A549 (cell line): Measurements from ENCODE around the gene DGAT2. TPM values are rescaled to one million over a fixed set of nuclear protein-coding genes. Genes with fewer than 3 reads are reported as not detected.

Source experiments
- ATAC-seq, 2 experiments: fragments of 200-7000 bp in 1 of 2; fragments of >200 bp in 1 of 2; cut with Nextera tagmentation in 1 of 2; cut with Tn5 transposase in 1 of 2; 3 replicates each; pipeline versions ENCODE4 v1.8.0 to v1.9.1; 2018 to 2020; ENCODE audit warnings: mild to moderate bottlenecking in 1 of 2, moderate library complexity in 1 of 2
- CTCF ChIA-PET: fragments of 300-600 bp; sonication (Branson Sonifier 250); formaldehyde crosslinking; extraction: SDS; loops from one replicate; lab custom pipeline; 2021; ENCODE audit warnings: antibody characterized with exemption, inconsistent platforms; lab: Yijun Ruan, JAX
- POLR2A ChIA-PET: fragments of 350-600 bp; formaldehyde crosslinking; extraction: SDS; loops from one replicate; lab custom pipeline; 2021; ENCODE audit warnings: antibody characterized with exemption, inconsistent platforms; lab: Yijun Ruan, JAX
- DNase-seq, 2 experiments: peaks; one replicate each; pipeline versions ENCODE4 v3.0.0 to v3.0.0-alpha.2; 2011 to 2016; ENCODE audit warnings: low read depth in 1 of 2, low spot score in 1 of 2
- FAIRE-seq: peaks from 2 replicates; lab custom pipeline; 2011; peaks lifted over from hg19 to GRCh38; lab: Jason Lieb, UNC
- H3K27ac ChIP-seq, 2 experiments: fragments of >200 bp; sonication (Bioruptor Twin); formaldehyde crosslinking; 3 replicates each; pipeline ENCODE4 v1.5.1; 2016 to 2017
- H3K4me1 ChIP-seq: fragments of >200 bp; sonication (Bioruptor Twin); formaldehyde crosslinking; 3 replicates; pipeline ENCODE4 v1.6.1; 2016
- H3K4me2 ChIP-seq: fragments of >200 bp; sonication (Bioruptor Twin); formaldehyde crosslinking; 3 replicates; pipeline ENCODE4 v1.6.1; 2016
- H3K4me3 ChIP-seq: fragments of >200 bp; sonication (Bioruptor Twin); formaldehyde crosslinking; 3 replicates; pipeline ENCODE4 v1.5.1; 2016
- H3K9me3 ChIP-seq: fragments of >200 bp; sonication (Bioruptor Twin); formaldehyde crosslinking; 3 replicates; pipeline ENCODE4 v1.6.1; 2016
- CEBPB ChIP-seq, 2 experiments: fragments of >200 bp in 1 of 2; sonication (Bioruptor Twin) in 1 of 2; formaldehyde crosslinking in 1 of 2; IDR thresholded peaks; 2 replicates each; pipeline ENCODE4 v1.6.1; 2012 to 2016
- CHD2 ChIP-seq: fragments of 150-350 bp; IDR thresholded peaks from 2 replicates; pipeline ENCODE4 v1.6.1; 2014; ENCODE audit warnings: low read length; ENCODE audit not compliant: partially characterized antibody
- CHD4 ChIP-seq: fragments of 200-600 bp; sonication (generic); IDR thresholded peaks from 2 replicates; pipeline ENCODE4 v1.6.1; 2016; ENCODE audit warnings: antibody characterized with exemption, mild to moderate bottlenecking, borderline replicate concordance
- EHF ChIP-seq: fragments of 250-450 bp; sonication (Bioruptor Pico); IDR thresholded peaks from 2 replicates; pipeline ENCODE4 v1.5.0; 2020; ENCODE audit warnings: mild to moderate bottlenecking
- FOSL2 ChIP-seq, 2 experiments: fragments of 450-650 bp in 1 of 2; fragments of >200 bp in 1 of 2; sonication (Bioruptor Twin) in 1 of 2; formaldehyde crosslinking; IDR thresholded peaks; 2 replicates each; pipeline versions ENCODE4 v1.5.0 to v1.6.1; 2016 to 2020; ENCODE audit warnings: mild to moderate bottlenecking in 1 of 2, moderate library complexity in 1 of 2
- FOXS1 ChIP-seq: fragments of 250-450 bp; sonication (Bioruptor Pico); IDR thresholded peaks from 2 replicates; pipeline ENCODE4 v1.5.0; 2020; ENCODE audit warnings: mild to moderate bottlenecking, moderate library complexity
- HDAC2 ChIP-seq: fragments of 200-600 bp; sonication (generic); IDR thresholded peaks from 2 replicates; pipeline ENCODE4 v1.6.1; 2016
- HOXA7 ChIP-seq: fragments of 250-450 bp; sonication (Bioruptor Pico); IDR thresholded peaks from 2 replicates; pipeline ENCODE4 v1.5.0; 2020; ENCODE audit warnings: mild to moderate bottlenecking, moderate library complexity
- JUN ChIP-seq, 2 experiments: fragments of >200 bp; sonication (Bioruptor Twin); formaldehyde crosslinking; IDR thresholded peaks; 2 replicates in 1 of 2; 3 replicates in 1 of 2; pipeline ENCODE4 v1.6.1; 2016 to 2017
- JUNB ChIP-seq: fragments of >200 bp; sonication (Bioruptor Twin); formaldehyde crosslinking; IDR thresholded peaks from 2 replicates; pipeline ENCODE4 v1.6.1; 2016
- KDM1A ChIP-seq: fragments of 200-600 bp; sonication (generic); IDR thresholded peaks from 2 replicates; pipeline ENCODE4 v1.6.1; 2016; ENCODE audit warnings: low read depth, mild to moderate bottlenecking
- KDM5A ChIP-seq: fragments of 200-600 bp; sonication (generic); IDR thresholded peaks from 2 replicates; pipeline ENCODE4 v1.6.1; 2016; ENCODE audit warnings: antibody characterized with exemption, mild to moderate bottlenecking
- MAZ ChIP-seq: fragments of 150-350 bp; IDR thresholded peaks from 2 replicates; pipeline ENCODE4 v1.6.1; 2014; ENCODE audit warnings: antibody characterized with exemption, low read depth, low read length, borderline replicate concordance
- MYC ChIP-seq: IDR thresholded peaks from 2 replicates; pipeline ENCODE4 v1.6.1; 2012; ENCODE audit warnings: mild to moderate bottlenecking, inconsistent platforms, low read length, improper control_type of control experiment, borderline replicate concordance
- NFE2L2 ChIP-seq: fragments of 150-350 bp; conservative IDR thresholded peaks from 2 replicates; pipeline ENCODE4 v1.6.1; 2014; ENCODE audit warnings: low read length
- NPAS2 ChIP-seq: fragments of 250-450 bp; sonication (Bioruptor Pico); IDR thresholded peaks from 2 replicates; pipeline ENCODE4 v1.8.0; 2022; ENCODE audit warnings: mild to moderate bottlenecking, moderate library complexity, borderline replicate concordance
- PHF8 ChIP-seq: fragments of 200-600 bp; sonication (generic); IDR thresholded peaks from 2 replicates; pipeline ENCODE4 v1.6.1; 2016; ENCODE audit warnings: low read depth, mild to moderate bottlenecking, antibody characterized with exemption, moderate library complexity, borderline replicate concordance
- POLR2A ChIP-seq: IDR thresholded peaks from 2 replicates; pipeline ENCODE4 v1.6.1; 2012; ENCODE audit warnings: mild to moderate bottlenecking, low read length
- RFX5 ChIP-seq: fragments of 450-650 bp; IDR thresholded peaks from 2 replicates; pipeline ENCODE4 v1.7.1; 2014; ENCODE audit warnings: antibody characterized with exemption, mild to moderate bottlenecking, moderate library complexity
- SMC3 ChIP-seq: fragments of >200 bp; sonication (Bioruptor Twin); formaldehyde crosslinking; IDR thresholded peaks from 3 replicates; pipeline ENCODE4 v1.6.1; 2018; ENCODE audit warnings: inconsistent platforms
- TFCP2L1 ChIP-seq: fragments of 250-450 bp; sonication (Bioruptor Pico); IDR thresholded peaks from 2 replicates; pipeline ENCODE4 v1.5.0; 2021; ENCODE audit warnings: mild to moderate bottlenecking
- ZC3H11A ChIP-seq: fragments of 450-650 bp; IDR thresholded peaks from 2 replicates; pipeline ENCODE4 v1.6.1; 2014; ENCODE audit warnings: antibody characterized with exemption, mild to moderate bottlenecking
- ZSCAN20 ChIP-seq: fragments of 250-450 bp; sonication (Bioruptor Pico); IDR thresholded peaks from 2 replicates; pipeline ENCODE4 v1.8.0; 2022; ENCODE audit warnings: mild to moderate bottlenecking, moderate library complexity
- WGBS: methylation state at CpG from one replicate; pipeline ENCODE4 v1.1.6; 2017; ENCODE audit errors: missing lambda C conversion rate; 5-methylcytosine and 5-hydroxymethylcytosine counted together
- polyA plus RNA-seq, 4 experiments: library from polyadenylated mRNA; depleted of rRNA in 3 of 4; stranded (reverse); fragments of >200 nt; fragmentation: RNase III in 1 of 4; extraction: RNeasy Plus Mini Kit Qiagen cat#74134 plus additional on column Dnase treatment in 1 of 4; gene quantifications; 2 replicates in 3 of 4; 3 replicates in 1 of 4; pipeline ENCODE4 v1.2.3, GENCODE V29; 2011 to 2017
- TF ChIP-seq, protein P1 (sequence below): fragments of 200-600 bp; sonication (generic); IDR thresholded peaks from 2 replicates; pipeline ENCODE4 v1.6.1; 2016; ENCODE audit warnings: antibody characterized with exemption, mild to moderate bottlenecking, moderate library complexity
- TF ChIP-seq, protein P2 (sequence below): fragments of >200 bp; sonication (Bioruptor Twin); formaldehyde crosslinking; IDR thresholded peaks from 3 replicates; pipeline ENCODE4 v1.5.1; 2016
- TF ChIP-seq, protein P3 (sequence below): fragments of 250-450 bp; sonication (Bioruptor Pico); IDR thresholded peaks from 2 replicates; pipeline ENCODE4 v1.5.0; 2020; ENCODE audit warnings: low read depth, mild to moderate bottlenecking, moderate library complexity
- TF ChIP-seq, protein P4 (sequence below): IDR thresholded peaks from 2 replicates; pipeline ENCODE4 v1.6.1; 2012
- TF ChIP-seq, protein P5 (sequence below): fragments of 450-650 bp; IDR thresholded peaks from 2 replicates; pipeline ENCODE4 v1.6.1; 2014; ENCODE audit warnings: antibody characterized with exemption

Gene DGAT2
- polyA plus RNA-seq, 2 of the 4 experiments (the other 2 are of a cell fraction), result 1.6 to 1.9 TPM

DNA sequence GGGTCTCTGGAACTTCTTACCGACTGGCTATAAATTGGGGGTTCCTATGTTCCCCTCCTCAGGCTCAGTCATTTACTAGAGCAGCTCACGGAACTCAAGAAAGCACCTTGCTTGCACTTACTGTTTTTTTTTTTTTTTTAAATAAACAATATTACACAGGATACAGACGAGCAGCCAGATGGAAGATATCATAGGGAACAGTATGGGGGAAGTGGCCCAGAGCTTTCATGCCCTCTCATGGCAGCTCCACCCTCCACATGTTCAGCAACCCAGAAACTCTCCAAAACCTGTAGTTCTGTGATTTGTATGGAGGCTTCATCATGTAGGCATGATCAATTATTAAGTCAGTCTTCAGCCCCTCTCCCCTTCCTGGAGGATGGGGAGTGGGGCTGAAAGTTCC is 54.0 kb downstream of the DGAT2 start:
- no peak for ATAC-seq
- Histone ChIP-seq H3K27ac (no peak overlapping the region), H3K9me3 (no peaks in the 10 kb centered on the region), H3K4me3 (no peak overlapping the region), H3K4me2 (no peak overlapping the region), H3K4me1 (peaks cover 14% of the 10 kb centered on the region)
- 91% methylated on average over 3 of the region's 3 CpGs for WGBS
- TF ChIP-seq JUNB (no peak), EHF (no peak), SMC3 (no peak), HOXA7 (no peak), HDAC2 (no peak), CHD2 (no peak), KDM5A (no peak), NPAS2 (CRISPR knock-in tag) (no peak), MAZ (no peak), ZSCAN20 (CRISPR knock-in tag) (no peak), CHD4 (no peak), FOXS1 (no peak), KDM1A (no peak), FOSL2 (IDR thresholded peaks at IDR 0.05) (no peak), FOSL2 (CRISPR knock-in tag; IDR thresholded peaks at IDR 0.05) (no peak), JUN (IDR thresholded peaks at IDR 0.05) (no peak)
- TF ChIP-seq, protein P1, sequence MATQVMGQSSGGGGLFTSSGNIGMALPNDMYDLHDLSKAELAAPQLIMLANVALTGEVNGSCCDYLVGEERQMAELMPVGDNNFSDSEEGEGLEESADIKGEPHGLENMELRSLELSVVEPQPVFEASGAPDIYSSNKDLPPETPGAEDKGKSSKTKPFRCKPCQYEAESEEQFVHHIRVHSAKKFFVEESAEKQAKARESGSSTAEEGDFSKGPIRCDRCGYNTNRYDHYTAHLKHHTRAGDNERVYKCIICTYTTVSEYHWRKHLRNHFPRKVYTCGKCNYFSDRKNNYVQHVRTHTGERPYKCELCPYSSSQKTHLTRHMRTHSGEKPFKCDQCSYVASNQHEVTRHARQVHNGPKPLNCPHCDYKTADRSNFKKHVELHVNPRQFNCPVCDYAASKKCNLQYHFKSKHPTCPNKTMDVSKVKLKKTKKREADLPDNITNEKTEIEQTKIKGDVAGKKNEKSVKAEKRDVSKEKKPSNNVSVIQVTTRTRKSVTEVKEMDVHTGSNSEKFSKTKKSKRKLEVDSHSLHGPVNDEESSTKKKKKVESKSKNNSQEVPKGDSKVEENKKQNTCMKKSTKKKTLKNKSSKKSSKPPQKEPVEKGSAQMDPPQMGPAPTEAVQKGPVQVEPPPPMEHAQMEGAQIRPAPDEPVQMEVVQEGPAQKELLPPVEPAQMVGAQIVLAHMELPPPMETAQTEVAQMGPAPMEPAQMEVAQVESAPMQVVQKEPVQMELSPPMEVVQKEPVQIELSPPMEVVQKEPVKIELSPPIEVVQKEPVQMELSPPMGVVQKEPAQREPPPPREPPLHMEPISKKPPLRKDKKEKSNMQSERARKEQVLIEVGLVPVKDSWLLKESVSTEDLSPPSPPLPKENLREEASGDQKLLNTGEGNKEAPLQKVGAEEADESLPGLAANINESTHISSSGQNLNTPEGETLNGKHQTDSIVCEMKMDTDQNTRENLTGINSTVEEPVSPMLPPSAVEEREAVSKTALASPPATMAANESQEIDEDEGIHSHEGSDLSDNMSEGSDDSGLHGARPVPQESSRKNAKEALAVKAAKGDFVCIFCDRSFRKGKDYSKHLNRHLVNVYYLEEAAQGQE, result no peak
- TF ChIP-seq, protein P2, sequence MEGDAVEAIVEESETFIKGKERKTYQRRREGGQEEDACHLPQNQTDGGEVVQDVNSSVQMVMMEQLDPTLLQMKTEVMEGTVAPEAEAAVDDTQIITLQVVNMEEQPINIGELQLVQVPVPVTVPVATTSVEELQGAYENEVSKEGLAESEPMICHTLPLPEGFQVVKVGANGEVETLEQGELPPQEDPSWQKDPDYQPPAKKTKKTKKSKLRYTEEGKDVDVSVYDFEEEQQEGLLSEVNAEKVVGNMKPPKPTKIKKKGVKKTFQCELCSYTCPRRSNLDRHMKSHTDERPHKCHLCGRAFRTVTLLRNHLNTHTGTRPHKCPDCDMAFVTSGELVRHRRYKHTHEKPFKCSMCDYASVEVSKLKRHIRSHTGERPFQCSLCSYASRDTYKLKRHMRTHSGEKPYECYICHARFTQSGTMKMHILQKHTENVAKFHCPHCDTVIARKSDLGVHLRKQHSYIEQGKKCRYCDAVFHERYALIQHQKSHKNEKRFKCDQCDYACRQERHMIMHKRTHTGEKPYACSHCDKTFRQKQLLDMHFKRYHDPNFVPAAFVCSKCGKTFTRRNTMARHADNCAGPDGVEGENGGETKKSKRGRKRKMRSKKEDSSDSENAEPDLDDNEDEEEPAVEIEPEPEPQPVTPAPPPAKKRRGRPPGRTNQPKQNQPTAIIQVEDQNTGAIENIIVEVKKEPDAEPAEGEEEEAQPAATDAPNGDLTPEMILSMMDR, result no peak
- TF ChIP-seq, protein P3, sequence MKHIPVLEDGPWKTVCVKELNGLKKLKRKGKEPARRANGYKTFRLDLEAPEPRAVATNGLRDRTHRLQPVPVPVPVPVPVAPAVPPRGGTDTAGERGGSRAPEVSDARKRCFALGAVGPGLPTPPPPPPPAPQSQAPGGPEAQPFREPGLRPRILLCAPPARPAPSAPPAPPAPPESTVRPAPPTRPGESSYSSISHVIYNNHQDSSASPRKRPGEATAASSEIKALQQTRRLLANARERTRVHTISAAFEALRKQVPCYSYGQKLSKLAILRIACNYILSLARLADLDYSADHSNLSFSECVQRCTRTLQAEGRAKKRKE, result no peak
- TF ChIP-seq, protein P4, sequence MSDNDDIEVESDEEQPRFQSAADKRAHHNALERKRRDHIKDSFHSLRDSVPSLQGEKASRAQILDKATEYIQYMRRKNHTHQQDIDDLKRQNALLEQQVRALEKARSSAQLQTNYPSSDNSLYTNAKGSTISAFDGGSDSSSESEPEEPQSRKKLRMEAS, result no peak
- no peak for FAIRE-seq
- ChIA-PET CTCF (interaction anchor here (1.0 to 2.3 kb wide), 2 partner anchors 19 to 45 kb away, joined by 3 to 8 read pairs; no protein-coding TSS in a partner anchor), POLR2A (no interaction called here)
- no peak for DNase-seq

DNA sequence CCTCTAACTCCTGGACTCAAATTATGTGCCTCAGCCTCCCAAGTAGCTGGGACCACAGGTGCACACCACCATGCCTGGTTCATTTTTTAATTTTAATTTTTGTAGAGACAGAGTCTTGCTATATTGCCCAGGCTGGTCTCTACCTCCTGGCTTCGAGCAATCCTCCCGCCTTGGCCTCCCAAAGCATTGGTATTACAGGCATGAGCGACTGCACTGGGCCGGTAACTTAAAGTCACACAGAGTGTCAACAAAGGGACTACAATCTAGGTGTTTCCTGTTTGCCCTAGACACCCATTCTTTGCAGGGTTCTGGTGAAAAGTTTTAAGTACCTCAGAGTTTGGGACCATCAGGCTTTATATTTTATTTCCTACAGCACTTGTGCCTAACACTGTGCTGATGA is 54.8 kb downstream of the DGAT2 start:
- no peak overlapping the region for H3K4me3 ChIP-seq
- TF ChIP-seq ZC3H11A, result no peak
- TF ChIP-seq, protein P5, sequence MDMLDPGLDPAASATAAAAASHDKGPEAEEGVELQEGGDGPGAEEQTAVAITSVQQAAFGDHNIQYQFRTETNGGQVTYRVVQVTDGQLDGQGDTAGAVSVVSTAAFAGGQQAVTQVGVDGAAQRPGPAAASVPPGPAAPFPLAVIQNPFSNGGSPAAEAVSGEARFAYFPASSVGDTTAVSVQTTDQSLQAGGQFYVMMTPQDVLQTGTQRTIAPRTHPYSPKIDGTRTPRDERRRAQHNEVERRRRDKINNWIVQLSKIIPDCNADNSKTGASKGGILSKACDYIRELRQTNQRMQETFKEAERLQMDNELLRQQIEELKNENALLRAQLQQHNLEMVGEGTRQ, result no peak
- TF ChIP-seq PHF8, result no peak
- TF ChIP-seq, protein P4, result no peak
- TF ChIP-seq MAZ, result no peak
- TF ChIP-seq MYC, result no peak
- no peak for TF ChIP-seq JUN (IDR thresholded peaks at IDR 0.05)
- no peak for TF ChIP-seq RFX5
- TF ChIP-seq JUNB, result no peak
- TF ChIP-seq CEBPB (IDR thresholded peaks at IDR 0.05), result no peak
- no peak for TF ChIP-seq NFE2L2
- TF ChIP-seq FOXS1, result no peak
- no peak for TF ChIP-seq HOXA7
- no peak for TF ChIP-seq KDM1A
- no peak for TF ChIP-seq POLR2A
- no peak for TF ChIP-seq TFCP2L1 (CRISPR knock-in tag)
- FAIRE-seq, result no peak
- ChIA-PET CTCF (interaction anchor here (1.5 to 2.3 kb wide), 2 partner anchors 20 to 100 kb away, joined by 3 to 8 read pairs; no protein-coding TSS in a partner anchor), POLR2A (no interaction called here)
- WGBS, result 99% methylated on average over 4 of the region's 4 CpGs
- H3K9me3 ChIP-seq, result no peaks in the 10 kb centered on the region
- no peak overlapping the region for H3K4me2 ChIP-seq
- no peak overlapping the region for H3K27ac ChIP-seq
- DNase-seq, result no peak
- ATAC-seq, result no peak
- H3K4me1 ChIP-seq, result peaks cover 14% of the 10 kb centered on the region
